HepG2 (cell line): ENCODE measurements around the gene PNP. TPM values are rescaled to one million over a fixed set of nuclear protein-coding genes. Genes with fewer than 3 reads are reported as not detected.

Source experiments
- ATAC-seq: fragments of 200-7000 bp; cut with Tn5 transposase; 3 replicates; pipeline ENCODE4 v1.9.1; 2020; ENCODE audit warnings: mild to moderate bottlenecking, moderate library complexity
- BruUV-seq: library from RNA; stranded (reverse); fragments of 400-500 nt; replicated peaks from 2 replicates; lab custom pipeline; 2021; lab: Mats Ljungman, UMichigan
- CTCF ChIA-PET: fragments of 300-600 bp; formaldehyde crosslinking; extraction: SDS; loops from one replicate; lab custom pipeline; 2021; ENCODE audit warnings: low total read pairs, inconsistent platforms, low intra/inter-chr PET ratio; lab: Yijun Ruan, JAX
- POLR2A ChIA-PET: fragments of 350-600 bp; sonication (Branson Sonifier 250); formaldehyde crosslinking; loops from one replicate; lab custom pipeline; 2020; ENCODE audit warnings: antibody characterized with exemption, inconsistent platforms; lab: Yijun Ruan, JAX
- DNase-seq: peaks from one replicate; pipeline ENCODE4 v3.0.0-alpha.2; 2015; ENCODE audit warnings: low spot score
- FAIRE-seq: peaks from 3 replicates; lab custom pipeline; 2011; peaks lifted over from hg19 to GRCh38; lab: Jason Lieb, UNC
- H2AFZ ChIP-seq: one replicate; pipeline ENCODE4 v1.6.1; 2011; ENCODE audit warnings: low read length, inconsistent platforms
- H3K27ac ChIP-seq: fragments of 300-600 bp; 3 replicates; pipeline ENCODE4 v1.8.0; 2011; ENCODE audit warnings: mixed run types, mild to moderate bottlenecking, mixed read lengths, low read length, inconsistent platforms; ENCODE audit not compliant: insufficient read depth; ENCODE audit errors: extremely low read length
- H3K27me3 ChIP-seq, 2 experiments: fragments of 200-600 bp in 1 of 2; 2 replicates in 1 of 2; 3 replicates in 1 of 2; pipeline versions ENCODE4 v1.6.0 to v1.8.0; 2011; ENCODE audit warnings: low read length in 2 of 2, mild to moderate bottlenecking in 2 of 2, moderate library complexity in 2 of 2, inconsistent platforms in 1 of 2; ENCODE audit not compliant: insufficient read depth in 2 of 2, control insufficient read depth in 1 of 2
- H3K36me3 ChIP-seq, 2 experiments: fragments of 200-600 bp in 1 of 2; replicated peaks in 1 of 2; 2 replicates in 1 of 2; 3 replicates in 1 of 2; pipeline versions ENCODE4 v1.5.1 to v1.8.0; 2011; ENCODE audit warnings: low read length in 2 of 2, inconsistent platforms in 1 of 2; ENCODE audit not compliant: insufficient read depth in 2 of 2, control insufficient read depth in 1 of 2
- H3K4me1 ChIP-seq: 2 replicates; pipeline ENCODE4 v1.5.1; 2012; ENCODE audit warnings: low read length, inconsistent platforms; ENCODE audit not compliant: insufficient read depth
- H3K4me2 ChIP-seq: 2 replicates; pipeline ENCODE4 v1.6.0; 2011; ENCODE audit warnings: low read depth, low read length, inconsistent platforms
- H3K4me3 ChIP-seq, 3 experiments: fragments of 200-600 bp in 1 of 3; sonication (generic), shearing (Covaris generic) in 1 of 3; replicated peaks in 1 of 3; 2 replicates each; pipeline ENCODE4 v1.5.1; 2011 to 2016; ENCODE audit warnings: low read length in 3 of 3, inconsistent platforms in 2 of 3, low read depth in 2 of 3, mild to moderate bottlenecking in 2 of 3, control low read depth in 1 of 3, mixed read lengths in 1 of 3; ENCODE audit not compliant: insufficient read depth in 1 of 3
- H3K79me2 ChIP-seq: one replicate; pipeline ENCODE4 v1.6.1; 2011; ENCODE audit warnings: low read length, inconsistent platforms; ENCODE audit not compliant: insufficient read depth
- H3K9ac ChIP-seq: 2 replicates; pipeline ENCODE4 v1.6.0; 2011; ENCODE audit warnings: mild to moderate bottlenecking, low read depth, low read length, inconsistent platforms; ENCODE audit not compliant: insufficient read depth
- H3K9me3 ChIP-seq: 2 replicates; pipeline ENCODE4 v1.5.1; 2012; ENCODE audit warnings: mild to moderate bottlenecking, low read length
- H4K20me1 ChIP-seq: 2 replicates; pipeline ENCODE4 v1.6.0; 2011; ENCODE audit warnings: inconsistent platforms, mild to moderate bottlenecking, low read length, moderate library complexity; ENCODE audit not compliant: insufficient read depth
- EHMT2 ChIP-seq: fragments of 200-600 bp; sonication (generic); IDR thresholded peaks from 2 replicates; pipeline ENCODE4 v1.7.0; 2017; ENCODE audit warnings: antibody characterized with exemption, low read depth, low read length, borderline replicate concordance
- FOSL1 ChIP-seq: sonication (generic); formaldehyde crosslinking; IDR thresholded peaks from 2 replicates; pipeline ENCODE4 v1.9.0; 2021; ENCODE audit warnings: missing genetic modification reagents, borderline replicate concordance
- ZNF224 ChIP-seq: sonication (generic); formaldehyde crosslinking; IDR thresholded peaks from 2 replicates; pipeline ENCODE4 v1.5.0; 2020; ENCODE audit warnings: mild to moderate bottlenecking, missing genetic modification reagents
- ZNF552 ChIP-seq: sonication (generic); formaldehyde crosslinking; IDR thresholded peaks from 2 replicates; pipeline ENCODE4 v1.9.0; 2022; ENCODE audit warnings: missing genetic modification reagents, mild to moderate bottlenecking, borderline replicate concordance
- ZNF567 ChIP-seq: sonication (generic); formaldehyde crosslinking; IDR thresholded peaks from 2 replicates; pipeline ENCODE4 v1.8.1; 2023; ENCODE audit warnings: mild to moderate bottlenecking, missing genetic modification reagents, borderline replicate concordance
- WGBS: methylation state at CpG from one replicate; pipeline ENCODE4 v1.1.6; 2017; ENCODE audit warnings: low lambda C conversion rate; 5-methylcytosine and 5-hydroxymethylcytosine counted together
- in situ Hi-C: cut with HindIII; loops from 2 replicates; pipeline ENCODE4 v1.10.0; 2017; ENCODE audit warnings: low pct_unique_long_range_greater_than_20kb; ENCODE audit not compliant: extremely low pct_ligation_motif_present
- intact Hi-C: fragments of 100-400 bp; cut with micrococcal nuclease; formaldehyde crosslinking; loops from one replicate; pipeline ENCODE4 v1.10.0; 2022; ENCODE audit not compliant: unreplicated experiment
- polyA plus RNA-seq, 8 experiments: library from polyadenylated mRNA; depleted of rRNA in 3 of 8; stranded (reverse) in 7 of 8; unstranded in 1 of 8; fragments of >200 nt; fragmentation: Illumina TruSeq in 4 of 8; extraction: Trizol in 4 of 8; gene quantifications; 2 replicates each; pipeline versions ENCODE4 v1.2.1 to v1.2.3, GENCODE V29; 2011 to 2016; ENCODE audit warnings: low read depth in 4 of 8, missing spikeins in 1 of 8, mixed read lengths in 1 of 8; ENCODE audit not compliant: insufficient read depth in 1 of 8
- total RNA-seq, 5 experiments: library from RNA; depleted of rRNA; stranded (reverse); fragments of >200 nt; fragmentation: Illumina TruSeq; extraction: Trizol; gene quantifications; 2 replicates each; pipeline ENCODE4 v1.2.3, GENCODE V29; 2016; ENCODE audit warnings: low read depth in 1 of 5
- TF ChIP-seq, protein P1 (sequence below): sonication (generic); formaldehyde crosslinking; IDR thresholded peaks from 2 replicates; pipeline ENCODE4 v1.4.0; 2020; ENCODE audit warnings: missing genetic modification reagents, borderline replicate concordance
- TF ChIP-seq, protein P2 (sequence below): sonication (generic); formaldehyde crosslinking; IDR thresholded peaks from 2 replicates; pipeline ENCODE4 v1.4.0; 2020; ENCODE audit warnings: mild to moderate bottlenecking, missing genetic modification reagents

PNP gene
- total and polyA plus RNA-seq, 2 of the 13 experiments (the other 11 are each of a cell fraction or from before 2014, with no cell fraction given) = 45.4 to 74.8 TPM

DNA sequence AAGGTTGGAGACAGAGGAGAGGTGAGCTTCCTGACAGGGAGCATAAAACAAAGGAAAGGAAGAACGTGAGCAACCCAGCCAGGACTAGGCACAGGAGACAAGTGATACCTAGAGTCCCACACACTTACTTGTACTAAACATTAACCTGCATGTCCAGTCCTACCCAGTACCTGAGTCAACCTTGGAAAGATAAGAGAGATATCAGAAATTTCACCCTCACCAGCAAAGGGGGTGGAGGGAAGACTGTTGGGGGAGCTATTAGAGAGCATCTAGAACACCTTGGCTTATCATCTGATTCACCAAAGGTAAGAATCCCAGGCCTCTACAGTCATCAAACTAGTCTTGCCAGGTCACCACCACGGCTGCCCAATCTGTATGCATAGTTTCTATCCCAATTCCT is 44.4 kb upstream of the PNP start:
- in situ Hi-C loops = no loop called here
- H3K36me3 ChIP-seq = no peaks in the 10 kb centered on the region
- TF ChIP-seq EHMT2 (no peak), FOSL1 (no peak), ZNF552 (CRISPR knock-in tag) (no peak), ZNF224 (CRISPR knock-in tag) (no peak), ZNF567 (no peak)
- TF ChIP-seq, protein P1, sequence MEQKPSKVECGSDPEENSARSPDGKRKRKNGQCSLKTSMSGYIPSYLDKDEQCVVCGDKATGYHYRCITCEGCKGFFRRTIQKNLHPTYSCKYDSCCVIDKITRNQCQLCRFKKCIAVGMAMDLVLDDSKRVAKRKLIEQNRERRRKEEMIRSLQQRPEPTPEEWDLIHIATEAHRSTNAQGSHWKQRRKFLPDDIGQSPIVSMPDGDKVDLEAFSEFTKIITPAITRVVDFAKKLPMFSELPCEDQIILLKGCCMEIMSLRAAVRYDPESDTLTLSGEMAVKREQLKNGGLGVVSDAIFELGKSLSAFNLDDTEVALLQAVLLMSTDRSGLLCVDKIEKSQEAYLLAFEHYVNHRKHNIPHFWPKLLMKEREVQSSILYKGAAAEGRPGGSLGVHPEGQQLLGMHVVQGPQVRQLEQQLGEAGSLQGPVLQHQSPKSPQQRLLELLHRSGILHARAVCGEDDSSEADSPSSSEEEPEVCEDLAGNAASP = no peak
- TF ChIP-seq, protein P2, sequence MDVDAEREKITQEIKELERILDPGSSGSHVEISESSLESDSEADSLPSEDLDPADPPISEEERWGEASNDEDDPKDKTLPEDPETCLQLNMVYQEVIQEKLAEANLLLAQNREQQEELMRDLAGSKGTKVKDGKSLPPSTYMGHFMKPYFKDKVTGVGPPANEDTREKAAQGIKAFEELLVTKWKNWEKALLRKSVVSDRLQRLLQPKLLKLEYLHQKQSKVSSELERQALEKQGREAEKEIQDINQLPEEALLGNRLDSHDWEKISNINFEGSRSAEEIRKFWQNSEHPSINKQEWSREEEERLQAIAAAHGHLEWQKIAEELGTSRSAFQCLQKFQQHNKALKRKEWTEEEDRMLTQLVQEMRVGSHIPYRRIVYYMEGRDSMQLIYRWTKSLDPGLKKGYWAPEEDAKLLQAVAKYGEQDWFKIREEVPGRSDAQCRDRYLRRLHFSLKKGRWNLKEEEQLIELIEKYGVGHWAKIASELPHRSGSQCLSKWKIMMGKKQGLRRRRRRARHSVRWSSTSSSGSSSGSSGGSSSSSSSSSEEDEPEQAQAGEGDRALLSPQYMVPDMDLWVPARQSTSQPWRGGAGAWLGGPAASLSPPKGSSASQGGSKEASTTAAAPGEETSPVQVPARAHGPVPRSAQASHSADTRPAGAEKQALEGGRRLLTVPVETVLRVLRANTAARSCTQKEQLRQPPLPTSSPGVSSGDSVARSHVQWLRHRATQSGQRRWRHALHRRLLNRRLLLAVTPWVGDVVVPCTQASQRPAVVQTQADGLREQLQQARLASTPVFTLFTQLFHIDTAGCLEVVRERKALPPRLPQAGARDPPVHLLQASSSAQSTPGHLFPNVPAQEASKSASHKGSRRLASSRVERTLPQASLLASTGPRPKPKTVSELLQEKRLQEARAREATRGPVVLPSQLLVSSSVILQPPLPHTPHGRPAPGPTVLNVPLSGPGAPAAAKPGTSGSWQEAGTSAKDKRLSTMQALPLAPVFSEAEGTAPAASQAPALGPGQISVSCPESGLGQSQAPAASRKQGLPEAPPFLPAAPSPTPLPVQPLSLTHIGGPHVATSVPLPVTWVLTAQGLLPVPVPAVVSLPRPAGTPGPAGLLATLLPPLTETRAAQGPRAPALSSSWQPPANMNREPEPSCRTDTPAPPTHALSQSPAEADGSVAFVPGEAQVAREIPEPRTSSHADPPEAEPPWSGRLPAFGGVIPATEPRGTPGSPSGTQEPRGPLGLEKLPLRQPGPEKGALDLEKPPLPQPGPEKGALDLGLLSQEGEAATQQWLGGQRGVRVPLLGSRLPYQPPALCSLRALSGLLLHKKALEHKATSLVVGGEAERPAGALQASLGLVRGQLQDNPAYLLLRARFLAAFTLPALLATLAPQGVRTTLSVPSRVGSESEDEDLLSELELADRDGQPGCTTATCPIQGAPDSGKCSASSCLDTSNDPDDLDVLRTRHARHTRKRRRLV (CRISPR knock-in tag) = no peak
- no peak for FAIRE-seq
- H3K27me3 ChIP-seq = no peaks in the 10 kb centered on the region
- no peak overlapping the region for H3K9ac ChIP-seq
- POLR2A ChIA-PET = interaction anchor here (1.0 to 2.1 kb wide), 3 partner anchors 9 to 82 kb away, joined by 3 to 7 read pairs (median 4); partner anchors contain the start of genes APEX1, OSGEP and PARP2
- H3K9me3 ChIP-seq = no peaks in the 10 kb centered on the region
- no peaks in the 10 kb centered on the region for H3K79me2 ChIP-seq
- WGBS = 2% methylated on average over 2 of the region's 2 CpGs
- H3K27ac ChIP-seq = no peak overlapping the region
- no TSS peak for BruUV-seq
- intact Hi-C loops = no loop called here
- H3K4me3 ChIP-seq = no peak overlapping the region
- no peak overlapping the region for H3K4me2 ChIP-seq
- H3K4me1 ChIP-seq = peaks cover 37% of the 10 kb centered on the region
- no peak for ATAC-seq
- DNase-seq = no peak
- CTCF ChIA-PET = no interaction called here
- no peak overlapping the region for H2AFZ ChIP-seq
- no peaks in the 10 kb centered on the region for H4K20me1 ChIP-seq
